ENCODE data around the gene THSD4.
"Not testable (repeated sequence)": the region's sequence is repeated elsewhere in the genome, so short reads cannot be mapped to it uniquely, and the experiment has no call there.

THSD4 gene

DNA sequence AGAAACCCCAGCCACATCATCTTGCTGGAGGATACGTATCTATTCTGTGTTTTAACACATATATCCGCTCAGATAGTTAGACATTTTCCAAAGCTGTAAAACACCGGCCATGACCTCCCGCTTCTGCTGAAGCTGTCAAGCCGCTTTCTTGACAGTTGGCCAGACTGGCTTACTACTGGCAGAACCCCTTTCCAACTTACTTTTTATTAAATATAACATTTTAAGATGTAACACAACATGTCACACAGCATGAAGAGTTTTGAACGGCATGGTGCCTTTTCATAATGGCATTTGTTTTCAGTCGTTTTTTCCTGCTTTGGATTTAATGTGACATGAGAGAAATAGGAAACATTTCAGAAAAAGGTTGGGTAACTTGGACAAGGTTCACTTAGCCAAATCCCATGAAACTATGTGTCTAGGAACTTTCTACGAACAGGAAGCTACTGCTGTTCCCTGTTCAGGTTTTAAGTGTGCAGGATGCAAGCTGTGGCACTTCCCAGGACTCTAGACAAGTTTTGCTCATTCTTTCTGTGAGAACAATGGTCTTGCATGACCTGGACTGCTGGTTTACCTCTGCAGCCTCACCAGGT is 281.4 kb downstream of the THSD4 start:
- no peak for DNase-seq

DNA sequence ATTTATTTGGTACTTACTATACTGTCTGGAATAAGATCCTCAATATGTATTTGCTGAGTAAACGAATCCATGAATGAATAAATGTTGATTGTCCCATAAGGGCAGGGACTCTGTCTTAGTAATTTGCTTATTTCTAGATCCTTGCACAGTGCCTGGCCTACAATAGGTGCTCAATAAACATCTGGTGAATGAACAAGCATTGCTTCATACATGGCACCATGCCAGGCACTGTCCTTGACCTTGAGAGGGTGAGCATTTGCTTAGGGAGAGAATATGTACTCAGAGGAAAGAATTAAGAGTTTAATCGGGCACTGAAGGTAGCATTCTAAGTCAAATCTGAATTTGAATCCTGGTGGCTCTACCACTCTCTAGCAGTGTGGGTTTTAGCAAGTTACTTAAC is 282.1 kb downstream of the THSD4 start:
- no peak for DNase-seq

DNA sequence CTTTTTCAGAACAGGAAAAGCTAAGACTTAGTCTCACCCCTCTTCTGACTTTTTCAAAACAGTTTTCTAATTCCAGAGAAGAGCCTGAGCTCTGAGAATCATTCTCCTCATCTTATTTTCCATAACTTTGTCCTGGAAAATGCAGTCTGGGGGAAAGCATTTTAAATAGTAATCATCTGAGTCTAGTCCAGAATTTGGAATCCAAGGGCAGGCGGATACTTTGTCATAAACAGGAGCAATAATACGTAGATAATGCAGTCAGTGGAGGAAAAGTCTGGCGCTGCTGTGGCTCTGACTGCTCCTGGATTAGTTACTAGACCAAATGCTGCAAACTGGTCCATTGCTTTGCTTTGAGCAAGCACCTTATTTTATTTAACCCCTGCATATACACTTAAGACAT is 285.0 kb downstream of the THSD4 start:
- no peak for DNase-seq

DNA sequence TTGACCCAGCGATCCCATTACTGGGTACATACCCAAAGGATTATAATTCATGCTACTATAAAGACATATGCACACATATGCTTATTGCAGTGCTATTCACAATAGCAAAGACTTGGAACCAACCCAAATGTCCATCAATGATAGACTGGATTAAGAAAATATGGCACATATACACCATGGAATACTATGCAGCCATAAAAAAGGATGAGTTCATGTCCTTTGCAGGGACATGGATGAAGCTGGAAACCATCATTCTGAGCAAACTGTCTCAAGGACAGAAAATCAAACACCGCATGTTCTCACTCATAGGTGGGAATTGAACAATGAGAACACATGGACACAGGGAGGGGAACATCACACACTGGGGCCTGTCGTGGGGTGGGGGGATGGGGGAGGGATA is 286.5 kb downstream of the THSD4 start:
- not testable (repeated sequence) for DNase-seq

GRCh38 chr15:71409541-71409940 is 294.3 kb downstream of the THSD4 start:
- DNase-seq = no peak

DNA sequence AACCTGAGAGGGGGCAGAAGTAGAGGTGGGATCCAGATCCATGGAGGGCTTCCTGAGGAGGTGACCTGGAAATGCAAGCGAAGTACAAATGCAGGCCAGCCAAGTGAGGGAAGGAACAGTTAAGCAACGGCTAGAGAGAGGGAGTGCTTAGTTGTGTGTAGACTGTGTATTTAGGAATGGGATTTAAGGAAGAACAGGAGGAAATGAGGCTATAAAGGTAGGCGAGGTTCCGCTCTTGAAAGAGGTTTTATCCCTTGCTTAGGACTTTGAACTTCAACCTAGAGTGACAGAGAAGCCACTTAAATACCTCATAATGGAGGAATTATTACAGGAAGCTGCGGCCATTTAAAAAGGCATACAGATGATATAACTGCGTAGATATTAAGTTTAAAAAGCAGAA is 295.1 kb downstream of the THSD4 start:
- DNase-seq = no peak

DNA sequence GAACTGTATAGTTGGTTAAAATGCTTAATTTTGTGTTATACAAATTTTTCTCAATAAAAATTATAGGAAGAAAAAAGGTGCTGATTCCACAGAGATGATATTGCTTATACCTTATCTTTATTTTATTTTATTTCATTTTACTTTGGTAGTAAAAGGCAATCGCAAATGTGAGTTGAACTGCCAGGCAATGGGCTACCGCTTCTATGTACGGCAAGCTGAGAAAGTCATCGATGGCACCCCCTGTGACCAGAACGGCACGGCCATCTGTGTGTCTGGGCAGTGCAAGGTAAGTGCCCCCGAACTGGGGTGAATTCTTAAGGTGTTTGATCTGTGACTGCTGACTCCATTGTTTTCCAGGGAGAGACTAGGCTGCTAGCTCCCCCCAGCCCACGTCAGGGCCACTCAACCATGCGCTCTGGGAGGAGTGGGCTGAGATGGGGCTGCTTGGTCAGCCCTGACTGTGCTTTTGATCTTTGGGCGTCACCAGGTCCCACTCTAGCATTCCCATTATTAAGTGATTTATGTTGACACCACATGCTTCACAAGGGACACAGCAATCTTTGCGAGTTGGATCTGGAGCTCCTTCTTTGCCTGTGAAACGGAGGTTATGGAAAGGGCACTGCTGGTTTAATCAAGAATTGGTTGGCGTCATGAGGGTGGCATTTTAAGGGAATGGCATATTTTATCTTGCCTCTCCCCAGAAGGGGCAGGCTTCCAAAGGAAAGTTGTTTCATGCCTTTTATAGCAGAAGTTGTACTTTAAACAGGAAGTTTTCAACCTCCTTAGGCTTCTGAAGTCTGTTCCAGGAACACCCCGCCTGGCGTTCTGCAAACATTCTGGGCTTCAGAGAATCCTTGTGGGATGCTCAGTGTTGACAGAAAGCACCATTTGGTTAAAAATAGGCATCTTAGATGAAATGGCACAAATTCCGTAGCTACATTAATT is 296.5 kb downstream of the THSD4 start:
- no peak for DNase-seq

- DNase-seq = no peak
Measured at GRCh38 chr15:71413419-71413818, 298.1 kb downstream of the THSD4 start.

GRCh38 chr15:71414853-71415252 is 299.6 kb downstream of the THSD4 start:
- DNase-seq = no peak

GRCh38 chr15:71422530-71423259 is 307.4 kb downstream of the THSD4 start:
- DNase-seq = no peak

DNA sequence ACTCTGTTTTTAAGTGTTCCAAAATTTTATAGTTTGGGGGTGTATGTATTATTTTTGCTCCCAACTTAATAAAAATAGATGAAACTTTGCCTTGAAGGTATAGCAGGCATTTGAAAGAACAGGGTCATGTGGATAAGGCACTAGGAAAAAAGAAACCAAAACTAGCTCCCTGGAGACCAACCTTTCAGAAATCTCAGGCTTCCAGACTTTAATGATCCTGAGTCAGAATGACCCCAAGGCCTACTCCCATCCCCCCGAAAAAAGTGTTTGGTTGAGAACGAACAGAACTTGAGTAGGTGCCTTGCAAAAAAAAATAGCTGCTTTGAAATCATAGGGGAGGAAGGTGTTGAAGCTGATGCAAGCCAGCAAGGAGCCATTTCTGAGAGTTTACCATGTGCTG is 309.5 kb downstream of the THSD4 start:
- DNase-seq = no peak

GRCh38 chr15:71425388-71425787 is 310.1 kb downstream of the THSD4 start:
- DNase-seq = no peak

DNA sequence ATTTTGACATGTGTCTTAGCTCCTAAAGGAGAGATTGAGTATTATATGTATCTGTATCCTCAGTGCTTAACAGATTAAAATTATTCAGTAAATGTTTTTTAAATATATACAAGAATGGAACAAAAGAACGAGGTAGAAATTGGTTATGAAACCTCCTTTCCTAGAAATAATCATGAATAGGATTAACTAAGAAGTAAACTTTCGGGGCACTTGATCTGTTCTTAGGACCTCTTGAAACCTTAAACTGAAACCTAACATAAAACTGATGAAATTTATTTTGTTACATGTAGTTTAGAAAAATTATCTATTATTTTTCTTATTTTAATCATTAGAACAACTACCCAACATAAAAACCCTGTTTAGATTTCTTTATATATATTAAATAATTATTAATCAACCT is 311.5 kb downstream of the THSD4 start:
- DNase-seq = no peak

- no peak for DNase-seq
Measured at GRCh38 chr15:71430782-71431181, 315.5 kb downstream of the THSD4 start.

DNA sequence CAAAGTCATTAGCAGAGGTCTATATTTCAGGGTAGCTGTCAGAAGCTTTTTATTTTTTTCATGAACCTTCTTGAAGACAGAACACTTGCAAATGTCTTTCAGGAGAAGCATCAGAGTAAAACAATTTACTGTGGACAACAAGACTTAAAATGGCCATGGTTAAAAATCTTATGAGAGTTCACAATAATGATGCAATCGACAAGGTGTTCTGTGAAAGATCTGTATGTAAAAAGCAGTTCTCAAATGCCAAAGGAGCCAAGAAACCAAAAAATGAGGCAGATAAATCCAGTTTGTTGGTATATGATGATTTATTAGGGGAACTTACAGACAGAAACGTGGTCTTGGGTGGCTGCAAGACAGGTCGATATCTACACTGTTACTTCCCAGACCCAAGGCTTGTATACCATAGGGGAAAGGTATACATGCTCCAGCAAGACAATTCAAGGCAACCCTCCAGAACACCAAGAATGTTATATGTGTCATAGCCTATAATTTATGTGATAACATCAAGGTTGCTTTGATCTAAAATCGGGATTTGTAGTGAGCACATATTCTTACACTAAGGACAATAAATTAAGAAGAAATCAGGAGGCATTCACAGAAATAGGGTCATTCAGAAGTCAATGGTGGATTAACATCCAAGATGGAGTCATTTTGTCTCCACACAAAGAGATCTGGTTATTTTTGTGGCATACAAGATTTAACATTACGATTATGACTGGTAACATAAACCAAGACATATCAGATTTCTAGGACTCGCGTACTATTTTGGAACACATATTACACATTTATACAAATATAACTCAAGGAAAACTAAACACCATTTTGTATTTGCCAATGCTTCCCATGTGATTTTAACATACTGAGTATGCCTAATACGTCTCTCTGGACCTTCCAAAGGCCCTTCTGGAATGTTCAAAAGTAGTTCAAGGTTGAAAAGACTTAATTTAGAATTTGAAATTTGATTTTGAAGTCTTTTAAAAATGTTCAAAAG is 316.4 kb downstream of the THSD4 start:
- no peak for DNase-seq

DNA sequence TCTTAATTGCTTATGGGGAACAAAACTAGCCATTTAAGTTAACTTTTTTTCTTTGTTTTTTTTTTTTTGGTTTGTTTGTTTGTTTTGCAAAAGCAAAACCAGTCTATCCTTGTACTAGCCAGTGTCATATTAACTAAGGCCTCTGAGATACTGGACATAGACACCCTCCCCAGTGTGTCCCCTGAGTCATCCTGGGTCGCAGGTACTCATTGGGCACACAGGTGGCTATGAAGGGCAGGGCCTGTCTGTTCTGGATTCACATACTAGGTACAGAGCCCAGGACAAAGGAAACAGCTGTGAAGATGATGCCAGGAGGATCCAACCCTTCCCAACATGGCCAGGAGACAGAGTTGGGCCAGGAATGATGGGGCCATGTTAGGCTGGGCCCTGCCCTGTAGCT is 318.1 kb downstream of the THSD4 start:
- no peak for DNase-seq

GRCh38 chr15:71434774-71435173 is 319.5 kb downstream of the THSD4 start:
- DNase-seq = no peak

DNA sequence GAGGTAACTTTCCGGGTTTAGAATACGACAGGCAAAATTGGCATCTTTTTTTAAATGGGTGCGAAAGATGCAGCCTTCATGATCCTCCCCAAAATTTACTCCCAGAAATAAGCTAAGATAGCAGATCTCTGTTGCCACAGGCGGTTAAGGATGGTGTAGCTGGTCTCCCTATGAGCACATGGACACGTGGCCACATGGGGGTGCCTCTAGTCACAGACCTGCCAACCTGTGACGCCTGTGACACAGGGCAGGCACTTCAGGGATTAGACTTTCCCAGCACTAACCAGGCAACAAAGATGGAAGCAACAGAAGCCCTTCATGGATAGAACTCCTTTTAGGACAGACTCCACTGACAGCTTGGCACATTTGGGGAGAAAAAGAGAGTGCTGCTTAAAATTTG is 320.3 kb downstream of the THSD4 start:
- DNase-seq = no peak

- no peak for DNase-seq
Measured at GRCh38 chr15:71436854-71437253, 321.6 kb downstream of the THSD4 start.

- no peak for DNase-seq
Measured at GRCh38 chr15:71437404-71437803, 322.1 kb downstream of the THSD4 start.

- no peak for DNase-seq
Measured at GRCh38 chr15:71437919-71438318, 322.6 kb downstream of the THSD4 start.

GRCh38 chr15:71439478-71439877 is 324.2 kb downstream of the THSD4 start:
- not testable (repeated sequence) for DNase-seq

All from left hindlimb (tissue), 1 donor.